HL-60 (cell line): Measurements from ENCODE around the gene AP1S3.

Experiments
- DNase-seq, 2 experiments: peaks; one replicate each; pipeline ENCODE4 v3.0.0-alpha.2; 2010 to 2020; ENCODE audit warnings: low read depth in 1 of 2, low spot score in 1 of 2
- H3K27ac ChIP-seq: fragments of 250-450 bp; sonication (Bioruptor Pico); replicated peaks from 2 replicates; pipeline ENCODE4 v1.5.1; 2020; ENCODE audit warnings: mild to moderate bottlenecking, moderate library complexity
- H3K27me3 ChIP-seq: fragments of 250-450 bp; sonication (Bioruptor Pico); 2 replicates; pipeline ENCODE4 v1.5.1; 2021; ENCODE audit warnings: mild to moderate bottlenecking, moderate library complexity; ENCODE audit not compliant: insufficient read depth, poor library complexity, severe bottlenecking
- H3K4me3 ChIP-seq: replicated peaks from 2 replicates; pipeline ENCODE4 v1.5.1; 2011; ENCODE audit warnings: mild to moderate bottlenecking, control low read depth, low read length; ENCODE audit not compliant: insufficient read depth
- CTCF ChIP-seq: IDR thresholded peaks from one replicate; pipeline ENCODE4 v1.5.1; 2011; ENCODE audit warnings: low read length, control low read depth, inconsistent platforms; ENCODE audit not compliant: insufficient read depth
- GABPA ChIP-seq: IDR thresholded peaks from 2 replicates; pipeline ENCODE4 v1.6.1; 2012; ENCODE audit warnings: low read depth
- POLR2AphosphoS5 ChIP-seq: IDR thresholded peaks from 2 replicates; pipeline ENCODE4 v1.6.1; 2012; ENCODE audit warnings: low read depth
- REST ChIP-seq: IDR thresholded peaks from 2 replicates; pipeline ENCODE4 v1.6.1; 2012; ENCODE audit warnings: low read depth; ENCODE audit not compliant: insufficient replicate concordance
- SPI1 ChIP-seq: IDR thresholded peaks from 2 replicates; pipeline ENCODE4 v1.6.1; 2012; ENCODE audit warnings: low read depth, mild to moderate bottlenecking, borderline replicate concordance

The AP1S3 gene

GRCh38 chr2:223732346-223732745 lies 105.0 kb downstream of the AP1S3 start:
- TF ChIP-seq POLR2AphosphoS5 (no peak), CTCF (no peak), GABPA (no peak), REST (no peak), SPI1 (no peak)
- Histone ChIP-seq H3K27me3 (no peaks in the 10 kb centered on the region), H3K27ac (no peak overlapping the region), H3K4me3 (no peak overlapping the region)
- DNase-seq = no peak

- DNase-seq = no peak
- no peaks in the 10 kb centered on the region for H3K27me3 ChIP-seq
- no peak overlapping the region for H3K27ac ChIP-seq
- TF ChIP-seq SPI1 = no peak
- no peak for TF ChIP-seq REST
- no peak for TF ChIP-seq GABPA
- no peak for TF ChIP-seq CTCF
- no peak for TF ChIP-seq POLR2AphosphoS5
- no peak overlapping the region for H3K4me3 ChIP-seq
Measured at GRCh38 chr2:223731503-223731902, 105.9 kb downstream of the AP1S3 start.

GRCh38 chr2:223729781-223730180 lies 107.6 kb downstream of the AP1S3 start:
- H3K27me3 ChIP-seq = no peaks in the 10 kb centered on the region
- no peak for TF ChIP-seq POLR2AphosphoS5
- TF ChIP-seq GABPA = no peak
- DNase-seq = no peak
- no peak overlapping the region for H3K4me3 ChIP-seq
- H3K27ac ChIP-seq = no peak overlapping the region

- TF ChIP-seq REST (no peak), POLR2AphosphoS5 (no peak), GABPA (no peak), SPI1 (peak; percentile 30; the same call in 1 of the 2 replicates), CTCF (peak; percentile 71)
- no peak overlapping the region for H3K27ac ChIP-seq
- DNase-seq = peak; percentile 16 to 49
- no peaks in the 10 kb centered on the region for H3K27me3 ChIP-seq
- no peak overlapping the region for H3K4me3 ChIP-seq
Measured at GRCh38 chr2:223727562-223727961, 109.8 kb downstream of the AP1S3 start.
